Hematopoietic multipotent progenitor cell (in vitro differentiated cells): ENCODE measurements around the gene BHLHA15. TPM values are rescaled to one million over a fixed set of nuclear protein-coding genes. Genes with fewer than 3 reads are reported as not detected.
A peak's percentile ranks its signal among the peaks of the same experiment; 100 is the strongest.
"Not testable (repeated sequence)": the region's sequence is repeated elsewhere in the genome, so short reads cannot be mapped to it uniquely, and the experiment has no call there.

Source experiments
- DNase-seq, 3 donors: peaks; one replicate each; pipeline ENCODE4 v3.0.0-alpha.2; 2011 to 2015; ENCODE audit warnings: low read depth in 2 of 3, low spot score in 2 of 3
- total RNA-seq: library from RNA; depleted of rRNA; stranded (reverse); fragments of >200 nt; gene quantifications from one replicate; pipeline ENCODE4 v1.2.3, GENCODE V29; 2012

Gene BHLHA15
- total RNA-seq, 1 donor: 0.27 TPM

GRCh38 chr7:98206451-98207330 lies 4.5 kb upstream of the BHLHA15 start:
- no peak for DNase-seq

- DNase-seq: no peak
Observed at GRCh38 chr7:98209166-98209920, 1.9 kb upstream of the BHLHA15 start.

- no peak for DNase-seq
Observed at GRCh38 chr7:98210513-98211220, 572 bp upstream of the BHLHA15 start.

GRCh38 chr7:98211676-98212531 lies 665 bp downstream of the BHLHA15 start:
- DNase-seq: no peak

- DNase-seq: no peak
Observed at GRCh38 chr7:98212532-98213041, 1.3 kb downstream of the BHLHA15 start.

GRCh38 chr7:98213296-98213887 lies 2.2 kb downstream of the BHLHA15 start:
- DNase-seq: no peak

- no peak for DNase-seq
Observed at GRCh38 chr7:98213888-98214810, 2.9 kb downstream of the BHLHA15 start.

- DNase-seq: no peak
Observed at GRCh38 chr7:98214811-98215321, 3.6 kb downstream of the BHLHA15 start.

- no peak for DNase-seq
Observed at GRCh38 chr7:98215561-98216495, 4.6 kb downstream of the BHLHA15 start.

GRCh38 chr7:98216941-98217622 lies 5.8 kb downstream of the BHLHA15 start:
- DNase-seq: no peak

GRCh38 chr7:98217623-98218582 lies 6.7 kb downstream of the BHLHA15 start:
- DNase-seq: peak in 2 of 3 donors; percentile 20 to 77

- DNase-seq: not testable (repeated sequence)
Observed at GRCh38 chr7:98219382-98219781, 8.1 kb downstream of the BHLHA15 start.

GRCh38 chr7:98221611-98222532 lies 10.6 kb downstream of the BHLHA15 start:
- no peak for DNase-seq

- DNase-seq: no peak
Observed at GRCh38 chr7:98222533-98223195, 11.4 kb downstream of the BHLHA15 start.
